GM18520 (cell line): ENCODE data around the gene SMC1B.

Experiments
- ATAC-seq: cut with Tn5 transposase; IDR thresholded peaks from one replicate; pipeline ENCODE4 v1.9.1; 2021; ENCODE audit not compliant: unreplicated experiment

The SMC1B gene

DNA sequence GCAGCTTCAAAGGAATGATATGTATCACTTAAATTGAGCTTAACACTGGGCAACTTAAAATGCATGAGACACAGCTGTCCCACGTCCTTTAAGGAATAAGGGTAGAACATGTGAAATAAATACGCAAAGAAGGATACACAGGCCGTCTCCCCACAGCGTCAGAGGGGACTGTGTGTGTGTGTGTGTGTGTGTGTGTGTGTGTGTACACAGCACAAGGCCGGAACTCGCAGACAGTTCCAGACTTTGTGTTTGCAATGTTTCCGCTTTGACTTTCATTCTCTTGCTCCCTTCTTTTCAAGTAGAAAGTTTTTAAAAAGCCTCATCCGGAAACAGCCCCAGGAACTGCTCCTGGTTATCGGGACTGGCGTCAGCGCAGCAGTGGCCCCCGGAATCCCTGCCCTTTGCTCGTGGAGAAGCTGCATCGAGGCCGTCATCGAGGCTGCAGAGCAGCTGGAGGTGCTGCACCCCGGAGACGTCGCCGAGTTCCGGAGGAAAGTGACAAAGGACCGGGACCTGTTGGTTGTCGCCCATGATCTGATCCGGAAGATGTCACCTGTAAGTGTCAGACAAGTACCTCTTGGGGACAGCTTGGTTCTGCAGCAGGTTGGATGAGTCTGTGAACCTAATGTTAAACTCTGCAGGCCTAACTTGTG lies 90.4 kb downstream of the SMC1B start:
- ATAC-seq = no peak

DNA sequence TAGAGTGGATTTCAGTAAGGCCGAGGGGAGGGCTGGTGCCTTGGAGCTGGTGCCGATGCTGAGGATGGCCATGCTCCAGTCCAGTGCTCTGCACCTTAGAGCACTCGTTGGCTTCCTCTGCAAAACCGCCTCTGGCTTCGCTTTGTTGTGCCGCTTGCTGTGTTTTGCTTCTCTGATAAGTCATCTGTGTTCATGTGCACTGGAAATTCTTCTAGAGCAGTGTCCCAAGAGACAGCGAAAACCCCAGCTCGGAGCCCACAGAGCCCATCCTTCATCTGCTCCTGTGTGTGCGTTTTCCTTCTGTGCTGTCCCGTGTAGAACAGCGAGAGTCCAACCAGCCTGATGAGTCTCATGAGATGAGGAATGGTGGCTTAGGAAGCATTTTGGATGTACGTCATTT lies 91.6 kb downstream of the SMC1B start:
- ATAC-seq = no peak

DNA sequence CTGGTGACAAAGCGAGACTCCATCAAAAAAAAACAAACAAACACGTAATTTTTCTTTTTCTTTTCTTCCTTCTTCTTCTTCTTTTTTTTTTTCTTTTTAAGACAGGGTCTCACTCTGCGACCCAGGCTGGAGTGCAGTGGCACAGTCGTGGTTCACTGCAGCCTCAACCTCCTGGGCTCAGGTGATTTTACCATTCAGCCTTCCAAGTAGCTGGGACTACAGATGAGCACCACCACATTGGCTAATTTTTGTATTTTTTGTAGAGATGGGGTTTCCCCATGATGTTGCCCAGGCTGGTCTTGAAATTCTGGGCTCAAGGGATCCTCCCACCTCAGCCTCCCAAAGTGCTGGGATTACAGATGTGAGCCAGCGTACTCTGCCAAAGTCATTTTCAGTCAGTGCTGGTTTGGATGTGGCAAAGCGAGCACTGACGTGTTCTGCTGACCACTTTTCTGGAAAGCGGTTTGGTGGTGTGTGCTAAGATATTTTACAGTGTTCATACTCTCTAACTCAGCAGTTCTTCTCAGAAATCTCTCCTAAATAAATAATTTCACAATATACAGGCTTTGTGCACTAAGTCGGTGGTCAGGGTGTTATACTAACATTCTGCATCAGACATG lies 92.9 kb downstream of the SMC1B start:
- no peak for ATAC-seq

DNA sequence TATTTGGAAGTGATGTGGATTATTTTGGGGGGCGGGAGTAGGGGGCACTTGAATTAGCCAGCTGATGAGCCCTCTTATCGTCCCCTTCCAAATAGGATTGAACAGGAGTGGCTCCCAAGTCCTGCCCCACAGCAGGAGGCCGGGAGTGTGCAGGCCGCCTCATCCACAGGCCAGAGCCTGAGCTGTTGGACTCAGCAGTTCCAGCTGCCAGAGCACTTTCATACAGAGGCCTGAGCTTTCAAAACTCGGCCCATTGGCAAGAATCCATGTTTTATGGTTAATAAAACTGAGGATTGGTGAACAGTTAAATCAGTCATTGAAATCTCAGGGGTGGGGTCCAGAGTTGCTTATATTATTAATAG lies 94.1 kb downstream of the SMC1B start:
- ATAC-seq = no peak

DNA sequence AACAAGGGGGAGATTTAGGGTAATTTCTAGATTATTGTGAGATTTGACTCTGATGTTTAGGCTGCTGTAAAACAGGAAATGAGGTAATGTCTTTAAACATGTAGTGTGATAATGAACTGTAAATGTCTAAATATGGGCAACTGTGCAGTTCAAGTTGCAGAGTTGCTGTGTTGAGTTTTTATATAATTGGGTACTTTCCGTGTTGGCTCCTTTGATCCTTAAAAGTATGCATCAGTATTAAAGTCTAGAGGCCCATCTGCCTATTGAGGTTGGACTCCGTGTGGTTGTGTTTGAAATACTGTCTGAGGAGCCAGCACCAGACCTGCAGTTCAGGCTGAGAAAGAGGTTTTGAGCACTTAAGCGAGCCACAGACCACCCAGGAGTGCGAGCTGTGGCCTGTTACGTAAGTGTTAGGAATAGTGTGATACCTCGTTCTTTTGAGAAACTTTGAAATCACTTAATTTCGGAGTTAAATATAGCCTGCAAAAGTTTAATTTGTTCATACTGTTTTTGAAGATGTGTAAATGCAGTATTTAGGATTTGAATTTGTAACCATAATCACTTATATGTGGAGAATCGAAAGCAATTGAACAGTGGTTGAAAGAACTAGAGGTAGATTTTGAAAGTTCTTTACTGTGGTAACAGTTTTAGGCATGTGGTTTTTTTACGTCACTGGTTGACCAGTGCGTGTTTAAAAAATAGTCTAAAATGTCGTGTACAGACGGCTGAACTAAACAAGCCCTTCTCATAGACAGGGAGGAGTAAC lies 94.7 kb downstream of the SMC1B start:
- peak; percentile 38 for ATAC-seq

DNA sequence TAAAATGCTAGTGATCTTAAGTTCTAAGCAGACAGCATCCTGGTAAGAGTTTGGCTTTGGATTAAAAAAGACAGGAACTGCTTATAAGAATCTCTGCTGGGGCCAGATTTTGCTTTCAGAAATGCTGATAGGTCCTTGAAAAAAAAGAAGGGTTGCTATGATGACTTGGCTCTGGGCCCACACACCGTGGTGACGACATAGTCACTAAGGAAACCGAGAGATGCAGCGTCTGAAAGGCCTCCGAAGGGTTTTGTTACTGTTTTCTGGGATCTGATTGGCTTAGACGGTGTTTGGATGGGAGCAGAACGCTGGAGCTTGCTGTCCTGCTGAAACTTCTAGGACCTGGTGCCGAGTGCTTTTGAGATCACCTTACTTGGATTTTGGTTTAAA lies 95.2 kb downstream of the SMC1B start:
- ATAC-seq = peak; percentile 43

DNA sequence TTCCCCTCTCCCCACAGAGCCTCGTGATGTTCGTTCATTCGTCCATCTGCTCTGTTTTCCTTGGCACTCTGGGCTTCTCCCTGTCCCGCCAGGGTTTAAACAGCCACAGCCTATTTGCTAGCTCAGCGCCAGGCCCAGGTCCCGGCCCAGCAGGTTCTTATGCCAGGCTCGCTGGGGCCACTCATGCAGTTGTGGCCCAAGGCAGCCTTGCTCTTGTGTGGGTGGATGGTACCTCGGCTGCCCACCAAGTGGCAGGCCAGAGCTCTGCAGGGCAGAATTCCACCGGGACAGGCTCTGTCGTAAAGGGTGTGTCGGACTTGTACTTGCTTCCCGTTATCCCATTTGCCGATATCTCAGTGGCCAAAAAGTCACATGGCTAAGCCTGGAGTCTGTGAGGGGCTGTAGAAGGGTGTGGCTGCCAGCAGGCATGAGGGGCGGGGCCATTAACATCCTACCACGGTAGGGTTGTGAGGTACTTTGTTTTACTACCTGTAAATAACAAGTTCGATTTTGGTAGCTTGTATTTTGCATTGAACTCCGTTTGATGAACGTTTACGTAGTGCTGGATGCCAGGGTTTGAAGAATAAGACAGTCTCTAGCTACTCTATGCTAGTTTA lies 95.7 kb downstream of the SMC1B start:
- ATAC-seq = no peak

DNA sequence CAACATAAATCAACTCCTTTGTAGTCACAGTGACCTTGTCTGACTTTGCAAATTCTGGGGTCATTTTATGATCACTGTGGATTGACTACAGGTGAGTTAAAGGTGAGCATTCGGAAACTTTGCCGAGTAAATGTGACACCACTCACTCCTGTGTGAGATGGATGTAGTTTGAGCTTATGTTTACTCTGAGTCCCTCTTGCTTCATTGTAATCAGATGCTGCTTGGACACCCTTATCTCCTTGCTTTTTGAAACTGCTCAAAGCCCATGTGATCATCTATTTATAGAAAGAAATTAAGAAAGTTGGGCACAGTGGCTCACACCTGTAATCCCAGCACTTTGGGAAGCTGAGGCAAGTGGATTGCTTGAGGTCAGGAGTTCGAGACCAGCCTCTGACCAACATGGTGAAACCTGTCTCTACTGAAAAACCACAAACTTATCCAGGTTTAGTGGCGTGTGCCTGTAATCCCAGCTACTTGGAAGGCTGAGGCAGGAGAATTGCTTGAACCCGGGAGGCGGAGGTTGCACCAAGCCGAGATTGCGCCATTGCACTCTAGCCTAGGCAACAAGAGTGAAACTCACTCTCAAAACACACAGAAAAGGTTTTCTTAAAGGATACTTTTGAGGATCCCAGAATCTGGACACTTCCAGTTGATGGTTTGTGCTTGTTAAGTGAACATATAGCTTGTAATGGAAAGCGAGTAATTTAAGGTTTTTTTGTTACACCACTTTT lies 96.4 kb downstream of the SMC1B start:
- ATAC-seq = no peak

DNA sequence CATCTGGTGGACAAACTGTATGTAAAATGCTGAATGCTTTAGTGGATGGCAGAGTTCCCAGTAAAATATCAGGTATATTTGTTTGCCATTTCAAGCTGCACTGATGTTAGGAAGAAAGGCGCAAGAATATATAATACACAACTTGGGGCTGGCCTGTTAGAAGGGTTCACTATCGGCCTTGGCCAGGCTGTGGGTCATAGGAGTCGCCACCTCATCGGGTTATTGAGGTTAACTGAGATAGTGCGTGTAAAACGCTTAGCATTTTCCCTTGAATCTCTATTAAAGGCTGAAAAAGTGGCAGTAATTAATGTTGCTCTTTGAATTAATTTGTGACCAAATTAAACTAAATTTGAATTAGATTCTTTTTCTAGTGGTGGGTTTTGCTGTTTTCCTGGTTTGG lies 98.6 kb downstream of the SMC1B start:
- no peak for ATAC-seq

DNA sequence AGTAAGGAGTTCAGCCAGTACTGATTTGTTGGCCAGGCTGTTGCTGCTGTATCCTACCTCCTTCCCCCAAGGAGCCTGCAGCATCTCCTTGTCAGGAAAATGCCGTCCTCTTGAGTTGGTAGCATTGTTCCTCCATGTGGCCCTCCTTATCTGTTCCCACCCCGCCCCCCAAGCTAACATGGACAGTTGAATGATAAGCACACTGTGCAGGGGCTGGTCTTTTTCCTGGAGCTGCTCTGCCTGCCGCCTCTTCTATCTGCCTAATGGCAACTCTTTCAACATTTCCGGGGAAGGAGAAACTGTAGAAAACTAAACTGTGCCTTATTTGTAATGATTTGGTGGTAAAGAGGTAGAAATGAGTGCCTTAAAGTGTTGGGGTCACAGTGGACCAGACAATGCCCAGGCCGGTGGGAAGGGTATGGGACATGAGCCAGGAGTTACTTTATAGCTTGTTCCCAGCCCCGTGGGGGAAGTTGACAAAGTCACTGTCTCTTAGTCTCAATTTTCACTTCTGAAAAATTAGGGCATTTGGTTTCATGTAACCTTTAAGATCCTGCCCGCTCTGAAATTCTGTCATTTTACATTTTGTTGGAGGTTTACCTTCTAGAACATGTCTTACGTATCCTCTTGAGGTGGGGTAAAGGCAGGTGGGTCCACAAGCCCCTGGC lies 99.2 kb downstream of the SMC1B start:
- no peak for ATAC-seq

DNA sequence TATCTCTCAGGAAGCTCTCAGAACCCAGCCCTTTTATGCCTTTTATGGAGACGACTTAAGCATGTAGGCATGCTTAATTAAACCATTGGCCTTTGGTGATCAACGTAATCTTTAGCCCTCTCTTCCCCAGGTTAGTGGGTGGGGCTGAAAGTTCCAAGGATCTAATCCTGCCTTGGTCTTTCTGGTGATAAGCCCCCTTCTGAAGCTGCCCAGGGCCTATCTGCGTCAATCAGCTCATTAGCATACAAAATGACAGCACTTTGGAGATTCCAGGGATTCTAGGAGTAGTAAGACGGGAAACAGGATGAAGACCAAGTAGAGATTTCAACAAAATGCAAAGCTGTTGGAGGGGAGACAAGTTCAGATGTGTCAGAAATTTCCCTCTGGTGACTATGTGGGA lies 100.5 kb downstream of the SMC1B start:
- ATAC-seq = no peak

DNA sequence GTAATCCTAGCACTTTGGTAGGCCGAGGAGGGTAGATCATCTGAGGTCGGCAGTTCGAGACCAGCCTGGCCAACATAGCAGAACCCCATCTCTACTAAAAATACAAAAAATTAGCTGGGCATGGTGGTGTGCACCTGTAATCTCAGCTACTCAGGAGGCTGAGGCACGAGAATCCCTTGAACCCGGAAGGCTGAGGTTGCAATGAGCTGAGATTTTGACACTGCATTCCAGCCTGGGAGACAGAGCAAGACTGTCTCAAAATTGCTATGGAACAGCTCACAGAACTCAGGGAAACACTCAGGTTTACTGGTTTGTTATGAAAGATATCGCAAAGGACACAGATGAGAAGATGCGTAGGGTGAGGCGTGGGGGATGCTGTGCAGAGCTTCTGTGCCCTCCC lies 101.0 kb downstream of the SMC1B start:
- ATAC-seq = no peak

DNA sequence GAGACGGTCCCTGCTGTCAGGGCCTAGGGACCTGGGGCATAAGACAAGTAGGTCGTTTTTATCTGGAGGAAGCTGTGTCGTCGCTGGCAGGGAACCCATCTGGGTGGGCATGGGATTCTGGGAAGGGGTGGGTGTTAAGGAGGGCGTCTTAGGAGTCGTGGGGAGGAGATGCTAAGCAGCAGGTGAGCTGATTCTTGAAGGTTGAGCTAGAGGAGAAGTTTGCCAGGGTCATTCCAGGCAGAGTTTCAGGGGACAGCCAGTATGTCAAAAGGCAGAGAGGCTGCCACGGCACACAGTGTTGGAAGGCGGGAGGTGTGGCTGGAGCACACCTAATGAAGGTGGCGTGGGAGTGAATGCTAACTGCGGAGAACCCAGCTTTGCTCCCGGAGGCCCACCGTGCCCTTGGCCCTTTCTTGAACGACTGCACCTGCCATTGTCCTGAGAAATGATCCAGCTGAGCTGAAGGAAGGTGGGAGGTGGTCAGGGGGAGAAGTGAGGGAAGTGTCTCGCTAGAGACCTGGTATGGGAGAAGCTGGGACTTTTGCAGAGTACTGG lies 102.3 kb downstream of the SMC1B start:
- ATAC-seq = no peak

DNA sequence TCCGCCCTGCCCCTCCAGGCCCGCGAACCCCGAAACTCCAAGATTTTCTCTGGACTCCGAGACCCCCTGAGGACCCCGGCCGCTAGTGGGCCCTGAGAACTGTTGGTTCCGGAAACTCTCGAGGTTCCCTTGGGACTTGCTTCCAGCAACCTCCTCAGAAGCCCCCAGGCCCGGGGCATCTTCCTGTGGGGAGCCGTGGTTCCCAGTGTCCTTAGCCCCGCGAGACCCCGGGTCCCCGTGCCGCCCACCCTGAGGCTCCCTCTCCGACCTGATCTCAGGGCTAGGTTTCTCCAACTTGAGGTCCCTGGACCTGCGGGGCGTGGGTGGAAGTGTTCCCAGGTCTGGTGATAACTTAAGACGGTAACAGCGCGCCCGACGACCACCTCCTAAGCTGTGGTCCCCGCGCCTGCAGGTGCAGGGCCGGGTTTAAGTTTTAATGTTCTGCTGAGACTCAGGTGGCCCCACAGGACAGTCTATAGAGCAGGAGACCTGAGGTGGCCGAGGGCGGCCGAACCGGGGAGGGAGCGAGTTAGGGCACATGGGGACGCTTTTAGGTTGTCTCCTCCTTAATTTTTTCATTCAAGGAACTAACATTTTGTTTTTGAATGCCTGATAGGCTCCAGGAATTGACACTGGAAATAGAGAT lies 102.9 kb downstream of the SMC1B start:
- no peak for ATAC-seq

DNA sequence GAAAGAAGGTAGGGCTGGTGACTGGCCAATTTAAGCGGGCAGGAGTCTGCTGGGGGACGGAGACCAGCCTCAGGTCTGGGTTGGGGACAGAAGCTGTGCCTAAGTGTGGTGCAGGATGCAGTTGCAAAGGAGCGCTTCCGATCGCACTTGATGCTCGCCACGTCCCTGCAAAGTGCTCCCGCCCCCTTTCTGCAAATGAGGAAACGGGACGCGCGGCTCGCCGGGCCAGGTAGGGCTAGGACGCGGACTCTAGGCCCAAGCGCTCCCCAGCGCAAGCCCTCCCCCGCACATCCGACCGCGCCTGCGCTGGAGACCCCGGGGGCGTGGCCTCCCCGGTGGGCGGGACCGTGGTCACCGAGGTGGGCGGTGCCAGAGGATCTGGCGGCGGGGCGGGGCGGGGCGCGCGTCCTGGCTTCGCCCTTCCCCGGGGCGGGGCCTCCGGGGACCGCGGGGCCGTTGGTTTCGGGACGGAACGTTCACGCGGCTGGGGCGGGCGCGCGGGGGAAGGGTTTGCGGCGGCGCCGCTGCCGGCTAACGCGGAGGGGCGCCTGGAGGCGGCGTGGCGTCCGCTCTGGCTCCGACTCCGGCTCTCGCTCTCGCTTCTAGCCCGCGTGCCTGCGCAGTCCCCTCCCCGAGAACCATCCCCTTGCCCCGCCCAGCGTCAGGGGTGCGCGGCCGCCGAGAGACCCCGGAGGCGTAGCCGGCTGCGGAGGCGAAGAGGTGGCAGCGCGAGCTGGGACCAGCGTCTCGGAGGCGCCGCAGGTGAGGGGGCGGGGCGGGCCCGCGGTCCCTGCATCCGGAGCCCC lies 103.8 kb downstream of the SMC1B start, which contains the start of gene FAM118A:
FAM118A (plus strand) TSS at position 513 of the 806 bp plus-strand sequence. CDS start 12,446 bp downstream, outside the sequence.
- ATAC-seq = peak; percentile 68

DNA sequence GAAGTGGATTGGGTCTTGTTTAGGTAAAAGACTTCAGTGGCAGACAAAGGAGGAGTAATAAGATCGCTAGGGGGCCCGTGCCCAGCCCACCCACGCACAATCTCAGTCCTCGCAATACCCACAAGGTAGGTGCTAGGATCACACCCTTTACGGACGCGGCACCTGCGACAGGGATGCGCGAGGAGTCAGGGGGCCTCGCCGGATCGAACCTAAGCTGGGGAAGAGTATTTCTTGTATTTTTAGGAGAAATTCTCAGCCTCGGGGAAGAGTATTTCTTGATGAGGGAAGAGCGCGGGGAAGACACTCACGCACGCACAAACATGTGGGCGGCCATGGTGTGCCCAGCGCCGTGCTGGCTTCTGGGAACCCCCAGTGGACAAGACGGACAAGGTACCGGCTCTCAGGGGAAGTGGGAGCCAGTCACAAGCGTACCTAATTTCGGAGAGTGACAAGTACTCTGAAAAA lies 104.4 kb downstream of the SMC1B start:
- no peak for ATAC-seq

DNA sequence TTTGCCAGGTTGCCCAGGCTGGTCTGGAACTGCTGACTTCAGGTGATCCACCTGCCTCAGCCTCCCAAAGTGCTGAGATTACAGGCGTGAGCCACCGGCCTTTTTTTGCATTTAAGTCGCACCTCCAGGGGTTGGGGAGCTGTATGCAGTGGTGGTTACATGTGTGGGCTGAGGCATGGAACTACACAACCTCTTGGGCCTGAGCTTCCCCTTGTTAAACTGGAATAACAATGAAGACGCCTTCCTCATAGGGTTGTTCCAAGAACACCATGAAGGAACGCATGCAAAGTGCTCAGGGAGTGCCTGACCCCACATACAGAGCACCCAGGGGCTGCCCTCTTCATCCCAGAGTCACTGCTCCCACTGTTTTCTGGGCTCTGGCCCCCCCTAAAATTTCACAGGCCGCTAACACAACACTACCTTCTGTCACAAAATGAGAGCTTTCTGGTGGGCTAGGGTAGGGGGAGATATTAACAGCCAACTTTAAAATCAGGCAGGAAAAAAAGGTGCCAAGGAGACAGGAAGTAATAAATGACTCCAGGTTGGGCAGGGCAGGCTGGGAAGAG lies 104.9 kb downstream of the SMC1B start:
- no peak for ATAC-seq

DNA sequence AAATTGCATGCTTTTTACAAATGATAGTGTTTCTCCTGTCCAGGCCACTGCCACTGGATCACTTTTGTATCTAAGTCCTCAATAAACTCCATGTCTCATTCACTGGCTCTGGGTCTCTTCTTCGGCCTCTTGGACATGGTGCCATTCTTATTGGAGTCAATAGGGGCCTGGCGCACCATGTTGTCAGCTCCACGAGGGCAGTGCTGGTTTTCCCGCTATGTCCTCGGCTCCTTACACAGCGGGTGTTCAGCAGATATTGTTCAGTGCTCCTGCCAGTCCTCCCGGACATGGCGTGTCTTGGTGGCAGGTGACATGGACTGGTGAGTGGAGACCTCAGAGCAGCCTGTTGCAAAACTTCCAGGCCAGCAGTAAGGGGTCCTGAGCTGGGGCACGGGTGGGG lies 107.3 kb downstream of the SMC1B start:
- ATAC-seq = no peak
